HepG2 (cell line): ENCODE results near the gene P2RX2. TPM values are rescaled to one million over a fixed set of nuclear protein-coding genes. Genes with fewer than 3 reads are reported as not detected.

Experiments
- ATAC-seq: fragments of 200-7000 bp; cut with Tn5 transposase; 3 replicates; pipeline ENCODE4 v1.9.1; 2020; ENCODE audit warnings: mild to moderate bottlenecking, moderate library complexity
- BruUV-seq: library from RNA; stranded (reverse); fragments of 400-500 nt; replicated peaks from 2 replicates; lab custom pipeline; 2021; lab: Mats Ljungman, UMichigan
- CTCF ChIA-PET: fragments of 300-600 bp; formaldehyde crosslinking; extraction: SDS; loops from one replicate; lab custom pipeline; 2021; ENCODE audit warnings: low total read pairs, inconsistent platforms, low intra/inter-chr PET ratio; lab: Yijun Ruan, JAX
- POLR2A ChIA-PET: fragments of 350-600 bp; sonication (Branson Sonifier 250); formaldehyde crosslinking; loops from one replicate; lab custom pipeline; 2020; ENCODE audit warnings: antibody characterized with exemption, inconsistent platforms; lab: Yijun Ruan, JAX
- DNase-seq: peaks from one replicate; pipeline ENCODE4 v3.0.0-alpha.2; 2015; ENCODE audit warnings: low spot score
- FAIRE-seq: peaks from 3 replicates; lab custom pipeline; 2011; peaks lifted over from hg19 to GRCh38; lab: Jason Lieb, UNC
- H2AFZ ChIP-seq: one replicate; pipeline ENCODE4 v1.6.1; 2011; ENCODE audit warnings: low read length, inconsistent platforms
- H3K27ac ChIP-seq: fragments of 300-600 bp; 3 replicates; pipeline ENCODE4 v1.8.0; 2011; ENCODE audit warnings: mixed run types, mild to moderate bottlenecking, mixed read lengths, low read length, inconsistent platforms; ENCODE audit not compliant: insufficient read depth; ENCODE audit errors: extremely low read length
- H3K27me3 ChIP-seq, 2 experiments: fragments of 200-600 bp in 1 of 2; 2 replicates in 1 of 2; 3 replicates in 1 of 2; pipeline versions ENCODE4 v1.6.0 to v1.8.0; 2011; ENCODE audit warnings: low read length in 2 of 2, mild to moderate bottlenecking in 2 of 2, moderate library complexity in 2 of 2, inconsistent platforms in 1 of 2; ENCODE audit not compliant: insufficient read depth in 2 of 2, control insufficient read depth in 1 of 2
- H3K36me3 ChIP-seq, 2 experiments: fragments of 200-600 bp in 1 of 2; replicated peaks in 1 of 2; 2 replicates in 1 of 2; 3 replicates in 1 of 2; pipeline versions ENCODE4 v1.5.1 to v1.8.0; 2011; ENCODE audit warnings: low read length in 2 of 2, inconsistent platforms in 1 of 2; ENCODE audit not compliant: insufficient read depth in 2 of 2, control insufficient read depth in 1 of 2
- H3K4me1 ChIP-seq: 2 replicates; pipeline ENCODE4 v1.5.1; 2012; ENCODE audit warnings: low read length, inconsistent platforms; ENCODE audit not compliant: insufficient read depth
- H3K4me2 ChIP-seq: 2 replicates; pipeline ENCODE4 v1.6.0; 2011; ENCODE audit warnings: low read depth, low read length, inconsistent platforms
- H3K4me3 ChIP-seq, 3 experiments: fragments of 200-600 bp in 1 of 3; sonication (generic), shearing (Covaris generic) in 1 of 3; replicated peaks in 1 of 3; 2 replicates each; pipeline ENCODE4 v1.5.1; 2011 to 2016; ENCODE audit warnings: low read length in 3 of 3, inconsistent platforms in 2 of 3, low read depth in 2 of 3, mild to moderate bottlenecking in 2 of 3, control low read depth in 1 of 3, mixed read lengths in 1 of 3; ENCODE audit not compliant: insufficient read depth in 1 of 3
- H3K79me2 ChIP-seq: one replicate; pipeline ENCODE4 v1.6.1; 2011; ENCODE audit warnings: low read length, inconsistent platforms; ENCODE audit not compliant: insufficient read depth
- H3K9ac ChIP-seq: 2 replicates; pipeline ENCODE4 v1.6.0; 2011; ENCODE audit warnings: mild to moderate bottlenecking, low read depth, low read length, inconsistent platforms; ENCODE audit not compliant: insufficient read depth
- H3K9me3 ChIP-seq: 2 replicates; pipeline ENCODE4 v1.5.1; 2012; ENCODE audit warnings: mild to moderate bottlenecking, low read length
- H4K20me1 ChIP-seq: 2 replicates; pipeline ENCODE4 v1.6.0; 2011; ENCODE audit warnings: inconsistent platforms, mild to moderate bottlenecking, low read length, moderate library complexity; ENCODE audit not compliant: insufficient read depth
- AGO2 ChIP-seq: fragments of 200-400 bp; formaldehyde crosslinking; optimal IDR thresholded peaks from 2 replicates; pipeline ENCODE3; 2017; ENCODE audit warnings: mild to moderate bottlenecking, low read depth, low read length, moderate library complexity
- KDM3A ChIP-seq: IDR thresholded peaks from 2 replicates; pipeline ENCODE4 v1.6.1; 2018; ENCODE audit warnings: low read depth, missing compliant biosample characterization
- MAZ ChIP-seq, 2 experiments: sonication (generic) in 1 of 2; formaldehyde crosslinking in 1 of 2; IDR thresholded peaks; 2 replicates each; pipeline versions ENCODE4 v1.5.0 to v1.6.1; 2012 to 2020; ENCODE audit warnings: low read depth in 2 of 2, mild to moderate bottlenecking in 2 of 2, borderline replicate concordance in 1 of 2, improper control_type of control experiment in 1 of 2, low read length in 1 of 2, missing genetic modification reagents in 1 of 2, moderate library complexity in 1 of 2
- MLLT10 ChIP-seq: sonication (generic); formaldehyde crosslinking; IDR thresholded peaks from 2 replicates; pipeline ENCODE4 v1.4.0; 2020; ENCODE audit warnings: missing genetic modification reagents
- PAF1 ChIP-seq: IDR thresholded peaks from 2 replicates; pipeline ENCODE4 v1.6.1; 2016; ENCODE audit warnings: missing genetic modification reagents, missing compliant biosample characterization
- PHF5A ChIP-seq: IDR thresholded peaks from one replicate; pipeline ENCODE4 v1.6.1; 2018; ENCODE audit warnings: low read depth, missing genetic modification reagents; ENCODE audit not compliant: unreplicated experiment
- PRPF4 ChIP-seq: fragments of 200-400 bp; formaldehyde crosslinking; IDR thresholded peaks from 2 replicates; pipeline ENCODE4 v1.6.1; 2016; ENCODE audit warnings: low read length, low read depth; ENCODE audit not compliant: poor library complexity, severe bottlenecking
- RCOR2 ChIP-seq: IDR thresholded peaks from 2 replicates; pipeline ENCODE4 v1.6.1; 2016; ENCODE audit warnings: missing biosample characterization, missing genetic modification reagents
- ZBTB42 ChIP-seq: sonication (generic); formaldehyde crosslinking; IDR thresholded peaks from 2 replicates; pipeline ENCODE4 v1.5.0; 2020; ENCODE audit warnings: mild to moderate bottlenecking, missing genetic modification reagents
- ZBTB8A ChIP-seq: sonication (generic); formaldehyde crosslinking; IDR thresholded peaks from 2 replicates; pipeline ENCODE4 v1.4.0; 2020; ENCODE audit warnings: mild to moderate bottlenecking, low read depth, missing genetic modification reagents, borderline replicate concordance
- ZNF260 ChIP-seq: sonication (generic); formaldehyde crosslinking; IDR thresholded peaks from 2 replicates; pipeline ENCODE4 v1.4.0; 2020; ENCODE audit warnings: missing genetic modification reagents, low read depth, mild to moderate bottlenecking, borderline replicate concordance
- ZNF510 ChIP-seq: sonication (generic); formaldehyde crosslinking; IDR thresholded peaks from 2 replicates; pipeline ENCODE4 v1.4.0; 2020; ENCODE audit warnings: low read depth, mild to moderate bottlenecking, missing genetic modification reagents
- ZNF530 ChIP-seq: sonication (generic); formaldehyde crosslinking; IDR thresholded peaks from 2 replicates; pipeline ENCODE4 v1.5.0; 2020; ENCODE audit warnings: low read depth, mild to moderate bottlenecking, missing genetic modification reagents
- ZNF709 ChIP-seq: sonication (generic); formaldehyde crosslinking; IDR thresholded peaks from 2 replicates; pipeline ENCODE4 v1.5.0; 2020; ENCODE audit warnings: mild to moderate bottlenecking, missing genetic modification reagents
- ZNF713 ChIP-seq: sonication (generic); formaldehyde crosslinking; IDR thresholded peaks from 2 replicates; pipeline ENCODE4 v1.4.0; 2020; ENCODE audit warnings: mild to moderate bottlenecking, missing genetic modification reagents
- WGBS: methylation state at CpG from one replicate; pipeline ENCODE4 v1.1.6; 2017; ENCODE audit warnings: low lambda C conversion rate; 5-methylcytosine and 5-hydroxymethylcytosine counted together
- in situ Hi-C: cut with HindIII; loops from 2 replicates; pipeline ENCODE4 v1.10.0; 2017; ENCODE audit warnings: low pct_unique_long_range_greater_than_20kb; ENCODE audit not compliant: extremely low pct_ligation_motif_present
- intact Hi-C: fragments of 100-400 bp; cut with micrococcal nuclease; formaldehyde crosslinking; loops from one replicate; pipeline ENCODE4 v1.10.0; 2022; ENCODE audit not compliant: unreplicated experiment
- polyA plus RNA-seq, 8 experiments: library from polyadenylated mRNA; depleted of rRNA in 3 of 8; stranded (reverse) in 7 of 8; unstranded in 1 of 8; fragments of >200 nt; fragmentation: Illumina TruSeq in 4 of 8; extraction: Trizol in 4 of 8; gene quantifications; 2 replicates each; pipeline versions ENCODE4 v1.2.1 to v1.2.3, GENCODE V29; 2011 to 2016; ENCODE audit warnings: low read depth in 4 of 8, missing spikeins in 1 of 8, mixed read lengths in 1 of 8; ENCODE audit not compliant: insufficient read depth in 1 of 8
- total RNA-seq, 5 experiments: library from RNA; depleted of rRNA; stranded (reverse); fragments of >200 nt; fragmentation: Illumina TruSeq; extraction: Trizol; gene quantifications; 2 replicates each; pipeline ENCODE4 v1.2.3, GENCODE V29; 2016; ENCODE audit warnings: low read depth in 1 of 5
- TF ChIP-seq, protein P1 (sequence below): sonication (generic); formaldehyde crosslinking; IDR thresholded peaks from 2 replicates; pipeline ENCODE4 v1.4.0; 2020; ENCODE audit warnings: mild to moderate bottlenecking, missing genetic modification reagents, borderline replicate concordance
- TF ChIP-seq, protein P2 (sequence below): sonication (generic); formaldehyde crosslinking; IDR thresholded peaks from 2 replicates; pipeline ENCODE4 v1.4.0; 2020; ENCODE audit warnings: missing genetic modification reagents

P2RX2 gene
- total and polyA plus RNA-seq, 2 of the 13 experiments (the other 11 are each of a cell fraction or from before 2014, with no cell fraction given): not detected

DNA sequence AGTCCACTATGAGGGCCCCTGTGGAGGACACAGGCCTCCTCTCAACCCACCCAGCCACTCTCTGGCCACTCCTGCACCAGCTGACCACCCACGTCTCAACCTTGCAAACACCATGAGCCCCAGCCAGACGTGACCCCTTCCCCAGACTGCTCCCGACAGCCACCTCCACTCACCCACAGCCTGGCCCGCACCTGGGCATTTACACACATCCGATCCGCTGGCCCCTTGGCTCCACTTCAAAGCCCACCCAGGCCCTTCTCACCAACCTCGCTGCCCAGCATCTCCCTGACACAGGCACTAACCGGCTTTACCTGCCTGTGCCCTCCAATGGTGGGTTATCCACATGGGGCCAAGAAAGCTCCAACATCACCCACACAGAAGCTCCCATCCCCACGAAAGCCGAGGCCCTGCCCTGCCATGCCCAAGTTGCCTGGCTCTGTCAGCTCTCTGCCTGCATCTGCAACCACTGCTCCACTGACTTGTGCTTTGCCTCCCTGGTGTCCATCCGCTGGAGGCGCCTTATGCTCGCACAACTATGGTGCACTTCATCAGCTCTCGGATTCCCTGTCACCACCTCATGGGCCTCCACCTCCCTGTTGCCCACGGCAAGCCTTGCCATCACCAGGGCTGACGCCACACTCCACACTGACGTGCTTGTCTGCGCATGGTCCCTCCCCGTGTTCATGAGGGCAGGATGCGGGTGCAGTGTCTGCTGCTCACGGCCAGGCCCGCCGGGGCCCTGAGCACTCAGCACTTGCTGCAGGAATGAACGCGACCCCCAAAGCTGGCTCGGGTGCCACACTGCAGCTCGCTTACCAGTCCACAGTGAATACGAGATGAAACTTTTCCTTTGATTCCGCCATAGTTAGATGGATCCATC is 16.7 kb downstream of the P2RX2 start:
- CTCF ChIA-PET: no interaction called here
- TF ChIP-seq AGO2 (peak; percentile 24), PAF1 (CRISPR knock-in tag) (no peak), ZBTB8A (no peak), ZNF709 (no peak), PRPF4 (no peak), ZNF713 (no peak), MLLT10 (no peak), ZNF260 (CRISPR knock-in tag) (no peak)
- TF ChIP-seq, all 625 proteins: peak for 1
- POLR2A ChIA-PET: no interaction called here
- H3K27me3 ChIP-seq: no peaks in the 10 kb centered on the region
- ATAC-seq (no peak), FAIRE-seq (no peak), DNase-seq (no peak)
- no peak overlapping the region for H2AFZ ChIP-seq
- H3K9ac ChIP-seq: no peak overlapping the region
- no peaks in the 10 kb centered on the region for H3K79me2 ChIP-seq
- no peaks in the 10 kb centered on the region for H3K9me3 ChIP-seq
- H3K27ac ChIP-seq: no peak overlapping the region
- H3K4me1 ChIP-seq: no peaks in the 10 kb centered on the region
- in situ Hi-C loops: no loop called here
- H3K36me3 ChIP-seq: peaks cover 41 to 85% of the 10 kb centered on the region in 2 experiments; a peak in 4 of 5 replicates
- no TSS peak for BruUV-seq
- intact Hi-C loops: no loop called here
- H3K4me3 ChIP-seq: no peak overlapping the region
- H3K4me2 ChIP-seq: no peak overlapping the region
- WGBS: 90% methylated on average over 29 of the region's 29 CpGs
- H4K20me1 ChIP-seq: no peaks in the 10 kb centered on the region; the same call in 1 of the 2 replicates

DNA sequence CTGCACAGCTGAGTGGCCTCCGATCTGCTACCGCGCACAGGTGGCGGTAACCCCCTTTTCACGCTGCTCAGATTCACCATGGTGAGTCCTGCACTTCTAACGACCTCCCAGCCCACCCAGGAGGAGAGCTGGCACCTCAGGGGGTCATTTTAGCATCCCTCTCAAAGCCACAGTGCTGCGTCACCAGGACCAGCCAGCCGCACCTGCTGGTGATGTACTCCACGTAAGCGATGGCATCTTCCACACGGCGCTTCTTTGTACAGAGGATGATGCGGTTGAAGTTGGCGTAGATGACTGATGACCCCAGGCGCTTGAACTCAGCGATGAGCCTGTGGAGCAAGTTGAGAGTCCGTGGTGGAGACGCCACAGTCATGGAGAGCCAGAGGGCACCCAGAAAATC is 19.2 kb downstream of the P2RX2 start:
- H4K20me1 ChIP-seq: no peaks in the 10 kb centered on the region; the same call in 1 of the 2 replicates
- no peak overlapping the region for H3K27ac ChIP-seq
- in situ Hi-C loops (no loop called here), intact Hi-C loops (no loop called here)
- no peak for DNase-seq
- ATAC-seq: no peak
- ChIA-PET POLR2A (no interaction called here), CTCF (no interaction called here)
- no peak overlapping the region for H3K4me3 ChIP-seq
- no peaks in the 10 kb centered on the region for H3K4me1 ChIP-seq
- no peaks in the 10 kb centered on the region for H3K27me3 ChIP-seq
- no peaks in the 10 kb centered on the region for H3K79me2 ChIP-seq
- H3K36me3 ChIP-seq: peaks cover 41 to 81% of the 10 kb centered on the region in 2 experiments; a peak in 4 of 5 replicates
- H2AFZ ChIP-seq: no peak overlapping the region
- H3K9me3 ChIP-seq: no peaks in the 10 kb centered on the region
- no TSS peak for BruUV-seq
- WGBS: 95% methylated on average over 14 of the region's 18 CpGs
- no peak overlapping the region for H3K4me2 ChIP-seq
- FAIRE-seq: no peak
- no peak overlapping the region for H3K9ac ChIP-seq
- TF ChIP-seq PHF5A (CRISPR knock-in tag): no peak
- TF ChIP-seq KDM3A (CRISPR knock-in tag): no peak
- no peak for TF ChIP-seq ZNF530 (CRISPR knock-in tag)
- TF ChIP-seq MAZ (IDR thresholded peaks at IDR 0.05; ENCODE audit: borderline replicate concordance, low read depth, low read length): no peak
- TF ChIP-seq MAZ (CRISPR knock-in tag; IDR thresholded peaks at IDR 0.05; ENCODE audit: low read depth): no peak
- TF ChIP-seq ZBTB42: no peak
- TF ChIP-seq, protein P1, sequence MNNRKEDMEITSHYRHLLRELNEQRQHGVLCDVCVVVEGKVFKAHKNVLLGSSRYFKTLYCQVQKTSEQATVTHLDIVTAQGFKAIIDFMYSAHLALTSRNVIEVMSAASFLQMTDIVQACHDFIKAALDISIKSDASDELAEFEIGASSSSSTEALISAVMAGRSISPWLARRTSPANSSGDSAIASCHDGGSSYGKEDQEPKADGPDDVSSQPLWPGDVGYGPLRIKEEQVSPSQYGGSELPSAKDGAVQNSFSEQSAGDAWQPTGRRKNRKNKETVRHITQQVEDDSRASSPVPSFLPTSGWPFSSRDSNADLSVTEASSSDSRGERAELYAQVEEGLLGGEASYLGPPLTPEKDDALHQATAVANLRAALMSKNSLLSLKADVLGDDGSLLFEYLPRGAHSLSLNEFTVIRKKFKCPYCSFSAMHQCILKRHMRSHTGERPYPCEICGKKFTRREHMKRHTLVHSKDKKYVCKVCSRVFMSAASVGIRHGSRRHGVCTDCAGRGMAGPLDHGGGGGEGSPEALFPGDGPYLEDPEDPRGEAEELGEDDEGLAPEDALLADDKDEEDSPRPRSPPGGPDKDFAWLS (CRISPR knock-in tag): no peak
- no peak for TF ChIP-seq ZNF510 (CRISPR knock-in tag)
- no peak for TF ChIP-seq RCOR2 (CRISPR knock-in tag)
- TF ChIP-seq, protein P2, sequence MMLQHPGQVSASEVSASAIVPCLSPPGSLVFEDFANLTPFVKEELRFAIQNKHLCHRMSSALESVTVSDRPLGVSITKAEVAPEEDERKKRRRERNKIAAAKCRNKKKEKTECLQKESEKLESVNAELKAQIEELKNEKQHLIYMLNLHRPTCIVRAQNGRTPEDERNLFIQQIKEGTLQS (CRISPR knock-in tag): no peak
